ENCODE data around the gene NAA10.

The NAA10 gene

GRCh38 chrX:153908219-153908860 lies 26.5 kb downstream of the NAA10 start:
- no peak for DNase-seq (ENCODE audit: low spot score)

- no peak for DNase-seq (ENCODE audit: low spot score)
Observed at GRCh38 chrX:153907456-153907855, 27.4 kb downstream of the NAA10 start.

- DNase-seq (ENCODE audit: low spot score): no peak
Observed at GRCh38 chrX:153906126-153906917, 28.5 kb downstream of the NAA10 start.

GRCh38 chrX:153905481-153906095 lies 29.2 kb downstream of the NAA10 start:
- no peak for DNase-seq (ENCODE audit: low spot score)

- no peak for DNase-seq (ENCODE audit: low spot score)
Observed at GRCh38 chrX:153903991-153904957, 30.6 kb downstream of the NAA10 start, which contains the start of gene AVPR2. TSS of gene AVPR2 (plus strand) at chrX:153904673. CDS start at chrX:153905146, 473 bp downstream.

GRCh38 chrX:153903238-153903980 lies 31.4 kb downstream of the NAA10 start:
- DNase-seq (ENCODE audit: low spot score): no peak

- DNase-seq (ENCODE audit: low spot score): no peak
Observed at GRCh38 chrX:153902385-153902784, 32.5 kb downstream of the NAA10 start.

- DNase-seq (ENCODE audit: low spot score): no peak
Observed at GRCh38 chrX:153901753-153902140, 33.1 kb downstream of the NAA10 start.

- DNase-seq (ENCODE audit: low spot score): peak; percentile 89
Observed at GRCh38 chrX:153900831-153901752, 33.7 kb downstream of the NAA10 start.

GRCh38 chrX:153897899-153898298 lies 36.9 kb downstream of the NAA10 start:
- no peak for DNase-seq (ENCODE audit: low spot score)

- no peak for DNase-seq (ENCODE audit: low spot score)
Observed at GRCh38 chrX:153889123-153889522, 45.7 kb downstream of the NAA10 start.

GRCh38 chrX:153888344-153888743 lies 46.5 kb downstream of the NAA10 start:
- no peak for DNase-seq (ENCODE audit: low spot score)

- DNase-seq (ENCODE audit: low spot score): no peak
Observed at GRCh38 chrX:153887385-153887784, 47.5 kb downstream of the NAA10 start.

- DNase-seq (ENCODE audit: low spot score): no peak
Observed at GRCh38 chrX:153886915-153887314, 47.9 kb downstream of the NAA10 start.

GRCh38 chrX:153885968-153886903 lies 48.6 kb downstream of the NAA10 start, which contains the start of gene L1CAM:
TSS of gene L1CAM (minus strand) at chrX:153886173. CDS start at chrX:153875836, 10,337 bp downstream.
- peak; percentile 14 for DNase-seq (ENCODE audit: low spot score)

- no peak for DNase-seq (ENCODE audit: low spot score)
Observed at GRCh38 chrX:153885208-153885787, 49.5 kb downstream of the NAA10 start.

- DNase-seq (ENCODE audit: low spot score): no peak
Observed at GRCh38 chrX:153884590-153884989, 50.2 kb downstream of the NAA10 start.

GRCh38 chrX:153884136-153884535 lies 50.7 kb downstream of the NAA10 start:
- DNase-seq (ENCODE audit: low spot score): no peak
